ENCODE data around the gene ABHD2. TPM values are rescaled to one million over a fixed set of nuclear protein-coding genes. Genes with fewer than 3 reads are reported as not detected.
A peak's percentile ranks its signal among the peaks of the same experiment; 100 is the strongest.

Gene ABHD2
- total RNA-seq, 4 donors from 2014 or later, result 19.3 to 150 (median 64.5) TPM

DNA sequence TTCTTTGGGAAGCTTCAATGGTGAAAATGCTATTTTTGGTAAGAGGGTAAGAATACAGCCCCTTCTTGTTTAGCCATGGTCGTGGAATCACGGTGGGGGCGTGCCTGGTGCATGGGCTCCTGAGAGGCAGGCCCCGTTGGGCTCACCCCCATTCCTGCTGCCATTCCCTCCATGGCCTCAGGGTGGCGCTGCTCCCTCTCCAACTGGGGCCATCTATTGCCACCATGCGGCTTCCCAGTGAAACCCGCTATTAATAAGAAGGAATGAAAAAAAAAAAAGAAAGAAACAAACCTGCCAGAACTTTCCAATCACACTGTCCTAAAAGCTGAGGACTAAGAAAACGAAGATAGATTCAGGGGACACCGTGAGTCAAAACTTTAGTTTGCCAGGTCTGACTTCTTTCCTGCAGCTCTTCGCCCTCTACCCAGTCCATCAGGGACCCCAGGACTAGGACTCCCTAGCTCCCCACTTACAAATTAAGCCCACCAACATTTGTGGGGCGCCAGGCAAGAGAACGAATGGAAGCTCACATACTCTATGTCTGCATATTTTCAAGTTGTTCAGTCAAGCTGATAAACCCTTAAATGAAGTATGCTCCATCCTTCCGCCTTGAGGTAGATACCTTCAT is 30.6 kb upstream of the ABHD2 start:
- no peak overlapping the region for H3K4me3 ChIP-seq
- peak; percentile 81 to 94 for ATAC-seq
- TF ChIP-seq, protein P1, sequence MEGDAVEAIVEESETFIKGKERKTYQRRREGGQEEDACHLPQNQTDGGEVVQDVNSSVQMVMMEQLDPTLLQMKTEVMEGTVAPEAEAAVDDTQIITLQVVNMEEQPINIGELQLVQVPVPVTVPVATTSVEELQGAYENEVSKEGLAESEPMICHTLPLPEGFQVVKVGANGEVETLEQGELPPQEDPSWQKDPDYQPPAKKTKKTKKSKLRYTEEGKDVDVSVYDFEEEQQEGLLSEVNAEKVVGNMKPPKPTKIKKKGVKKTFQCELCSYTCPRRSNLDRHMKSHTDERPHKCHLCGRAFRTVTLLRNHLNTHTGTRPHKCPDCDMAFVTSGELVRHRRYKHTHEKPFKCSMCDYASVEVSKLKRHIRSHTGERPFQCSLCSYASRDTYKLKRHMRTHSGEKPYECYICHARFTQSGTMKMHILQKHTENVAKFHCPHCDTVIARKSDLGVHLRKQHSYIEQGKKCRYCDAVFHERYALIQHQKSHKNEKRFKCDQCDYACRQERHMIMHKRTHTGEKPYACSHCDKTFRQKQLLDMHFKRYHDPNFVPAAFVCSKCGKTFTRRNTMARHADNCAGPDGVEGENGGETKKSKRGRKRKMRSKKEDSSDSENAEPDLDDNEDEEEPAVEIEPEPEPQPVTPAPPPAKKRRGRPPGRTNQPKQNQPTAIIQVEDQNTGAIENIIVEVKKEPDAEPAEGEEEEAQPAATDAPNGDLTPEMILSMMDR (IDR thresholded peaks at IDR 0.05 in 4 of 5, conservative IDR thresholded peaks at IDR 0.05 in 1 of 5), result peak; percentile 97 to 99 (median 98)
- TF ChIP-seq POLR2A (IDR thresholded peaks at IDR 0.05), result no peak
- H3K27me3 ChIP-seq, result no peaks in the 10 kb centered on the region
- H3K27ac ChIP-seq, result no peak overlapping the region
- H3K4me1 ChIP-seq, result peaks cover 0 to 3% of the 10 kb centered on the region in 2 donors
- intact Hi-C loops (cut with DNase I; ENCODE audit: low total_unique reads), result loop anchor here (1.0 to 5.0 kb wide), 4 partner anchors 29 to 185 kb away; partner anchors contain the start of gene FANCI
- DNase-seq, result peak; percentile 50 to 73
- H3K36me3 ChIP-seq, result no peaks in the 10 kb centered on the region
- in situ Hi-C loops (cut with MboI; ENCODE audit: low sequenced_read_pairs in 4 of 4), result loop anchor here (5.0 kb wide), 1 partner anchor 120 kb away; no protein-coding TSS in a partner anchor
- no peaks in the 10 kb centered on the region for H3K9me3 ChIP-seq

DNA sequence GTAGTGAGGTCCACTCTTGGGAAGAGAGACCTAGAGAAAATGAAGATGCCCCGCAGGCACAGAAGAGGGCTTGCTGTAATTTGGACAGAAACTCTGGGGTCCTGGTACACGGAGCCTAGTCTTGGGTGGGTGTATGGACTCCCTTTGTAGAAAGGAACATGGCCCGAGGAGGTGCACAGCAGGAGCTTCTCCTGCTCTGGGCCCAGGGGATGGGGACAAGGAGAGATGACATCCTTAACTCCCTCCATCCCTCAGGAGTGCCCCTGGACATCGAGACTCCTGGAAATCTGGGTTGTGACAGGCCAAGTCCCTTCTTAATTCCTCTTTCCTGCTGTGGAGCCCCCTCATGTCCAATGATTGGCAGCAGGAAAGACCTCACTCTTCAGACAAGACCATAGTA is 29.9 kb upstream of the ABHD2 start:
- no peak for ATAC-seq
- Histone ChIP-seq H3K4me1 (peaks cover 0 to 3% of the 10 kb centered on the region in 2 donors), H3K4me3 (no peak overlapping the region), H3K27me3 (no peaks in the 10 kb centered on the region), H3K36me3 (no peaks in the 10 kb centered on the region), H3K27ac (no peak overlapping the region), H3K9me3 (no peaks in the 10 kb centered on the region)
- intact Hi-C loops (cut with DNase I; ENCODE audit: low total_unique reads), result loop anchor here (2.0 to 5.0 kb wide), 2 partner anchors 28 to 184 kb away; partner anchors contain the start of gene FANCI
- TF ChIP-seq POLR2A (IDR thresholded peaks at IDR 0.05), result no peak
- TF ChIP-seq, protein P1 (IDR thresholded peaks at IDR 0.05 in 4 of 5, conservative IDR thresholded peaks at IDR 0.05 in 1 of 5), result no peak
- DNase-seq, result no peak
- in situ Hi-C loops (cut with MboI; ENCODE audit: low sequenced_read_pairs in 4 of 4), result loop anchor here (5.0 kb wide), 1 partner anchor 119 kb away; no protein-coding TSS in a partner anchor

DNA sequence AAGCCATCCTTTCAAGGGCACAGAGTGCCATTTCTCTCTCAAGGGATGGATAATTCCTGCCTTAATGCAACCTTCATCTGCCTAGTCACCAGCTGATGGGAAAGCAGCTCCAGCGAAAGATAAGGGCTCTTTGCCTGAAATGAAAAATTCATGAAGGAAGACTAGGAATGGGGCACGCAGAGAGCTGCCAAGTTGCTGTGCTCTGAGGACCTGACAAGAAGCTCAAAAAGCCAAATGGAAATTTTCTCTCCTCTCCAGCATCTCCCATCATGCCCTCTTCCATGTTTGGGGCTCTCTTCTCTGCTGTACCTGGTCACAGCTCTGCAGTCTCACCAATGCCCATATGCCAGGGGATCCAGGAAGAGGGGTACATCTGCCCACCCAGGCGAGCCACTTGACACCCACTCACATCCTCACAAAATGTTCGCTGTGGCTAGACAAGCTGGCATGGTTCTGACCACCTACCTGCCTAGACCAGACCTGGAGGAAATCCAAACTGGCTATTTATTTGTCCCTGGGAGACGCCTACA is 29.3 kb upstream of the ABHD2 start:
- Histone ChIP-seq H3K4me3 (no peak overlapping the region), H3K27me3 (no peaks in the 10 kb centered on the region), H3K27ac (no peak overlapping the region), H3K36me3 (no peaks in the 10 kb centered on the region), H3K9me3 (no peaks in the 10 kb centered on the region), H3K4me1 (peaks cover 0 to 3% of the 10 kb centered on the region in 2 donors)
- TF ChIP-seq, protein P1 (IDR thresholded peaks at IDR 0.05 in 4 of 5, conservative IDR thresholded peaks at IDR 0.05 in 1 of 5), result no peak
- TF ChIP-seq POLR2A (IDR thresholded peaks at IDR 0.05), result no peak
- in situ Hi-C loops (cut with MboI; ENCODE audit: low sequenced_read_pairs in 4 of 4), result loop anchor here (5.0 kb wide), 1 partner anchor 118 kb away; no protein-coding TSS in a partner anchor
- intact Hi-C loops (cut with DNase I; ENCODE audit: low total_unique reads), result loop anchor here (2.0 to 5.0 kb wide), 2 partner anchors 28 to 183 kb away; partner anchors contain the start of gene FANCI
- DNase-seq, result no peak
- ATAC-seq, result no peak

DNA sequence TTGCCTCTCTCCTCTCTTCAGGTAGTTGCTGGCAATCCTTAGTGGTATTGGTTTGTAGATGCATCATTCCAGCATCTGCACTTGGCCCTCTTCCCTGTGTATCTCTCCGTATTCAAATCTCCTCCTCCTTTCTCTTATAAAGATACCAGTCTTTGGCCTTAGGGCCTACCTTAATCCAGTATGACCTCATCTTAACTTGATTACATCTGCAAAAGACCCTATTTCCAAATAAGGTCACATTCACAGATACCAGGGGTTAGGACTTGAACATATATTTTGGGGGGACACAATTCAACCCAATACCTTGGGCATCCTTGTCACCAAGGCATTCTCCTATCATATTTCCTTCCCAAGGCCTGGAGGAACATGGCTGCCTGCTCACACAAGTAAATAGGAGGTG is 22.0 kb upstream of the ABHD2 start:
- Histone ChIP-seq H3K27ac (no peak overlapping the region), H3K36me3 (no peaks in the 10 kb centered on the region), H3K9me3 (peaks cover 0 to 10% (median 0%) of the 10 kb centered on the region in 3 donors), H3K4me1 (no peaks in the 10 kb centered on the region), H3K27me3 (no peaks in the 10 kb centered on the region), H3K4me3 (no peak overlapping the region)
- no peak for DNase-seq
- ATAC-seq, result no peak
- intact Hi-C loops (cut with DNase I; ENCODE audit: low total_unique reads) (no loop called here), in situ Hi-C loops (cut with MboI; ENCODE audit: low sequenced_read_pairs in 4 of 4) (no loop called here)
- no peak for TF ChIP-seq POLR2A (IDR thresholded peaks at IDR 0.05)
- TF ChIP-seq, protein P1 (IDR thresholded peaks at IDR 0.05 in 4 of 5, conservative IDR thresholded peaks at IDR 0.05 in 1 of 5), result no peak

Data from gastrocnemius medialis (tissue), 4 donors.